GM19240 (cell line): ENCODE measurements around the gene PCDH18.
"Not testable (repeated sequence)": the region's sequence is repeated elsewhere in the genome, so short reads cannot be mapped to it uniquely, and the experiment has no call there.

Experiments used
- DNase-seq: peaks from one replicate; pipeline ENCODE4 v3.0.0; 2011; ENCODE audit warnings: low spot score; ENCODE audit not compliant: insufficient read length

PCDH18 gene, protein sequence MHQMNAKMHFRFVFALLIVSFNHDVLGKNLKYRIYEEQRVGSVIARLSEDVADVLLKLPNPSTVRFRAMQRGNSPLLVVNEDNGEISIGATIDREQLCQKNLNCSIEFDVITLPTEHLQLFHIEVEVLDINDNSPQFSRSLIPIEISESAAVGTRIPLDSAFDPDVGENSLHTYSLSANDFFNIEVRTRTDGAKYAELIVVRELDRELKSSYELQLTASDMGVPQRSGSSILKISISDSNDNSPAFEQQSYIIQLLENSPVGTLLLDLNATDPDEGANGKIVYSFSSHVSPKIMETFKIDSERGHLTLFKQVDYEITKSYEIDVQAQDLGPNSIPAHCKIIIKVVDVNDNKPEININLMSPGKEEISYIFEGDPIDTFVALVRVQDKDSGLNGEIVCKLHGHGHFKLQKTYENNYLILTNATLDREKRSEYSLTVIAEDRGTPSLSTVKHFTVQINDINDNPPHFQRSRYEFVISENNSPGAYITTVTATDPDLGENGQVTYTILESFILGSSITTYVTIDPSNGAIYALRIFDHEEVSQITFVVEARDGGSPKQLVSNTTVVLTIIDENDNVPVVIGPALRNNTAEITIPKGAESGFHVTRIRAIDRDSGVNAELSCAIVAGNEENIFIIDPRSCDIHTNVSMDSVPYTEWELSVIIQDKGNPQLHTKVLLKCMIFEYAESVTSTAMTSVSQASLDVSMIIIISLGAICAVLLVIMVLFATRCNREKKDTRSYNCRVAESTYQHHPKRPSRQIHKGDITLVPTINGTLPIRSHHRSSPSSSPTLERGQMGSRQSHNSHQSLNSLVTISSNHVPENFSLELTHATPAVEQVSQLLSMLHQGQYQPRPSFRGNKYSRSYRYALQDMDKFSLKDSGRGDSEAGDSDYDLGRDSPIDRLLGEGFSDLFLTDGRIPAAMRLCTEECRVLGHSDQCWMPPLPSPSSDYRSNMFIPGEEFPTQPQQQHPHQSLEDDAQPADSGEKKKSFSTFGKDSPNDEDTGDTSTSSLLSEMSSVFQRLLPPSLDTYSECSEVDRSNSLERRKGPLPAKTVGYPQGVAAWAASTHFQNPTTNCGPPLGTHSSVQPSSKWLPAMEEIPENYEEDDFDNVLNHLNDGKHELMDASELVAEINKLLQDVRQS

DNA sequence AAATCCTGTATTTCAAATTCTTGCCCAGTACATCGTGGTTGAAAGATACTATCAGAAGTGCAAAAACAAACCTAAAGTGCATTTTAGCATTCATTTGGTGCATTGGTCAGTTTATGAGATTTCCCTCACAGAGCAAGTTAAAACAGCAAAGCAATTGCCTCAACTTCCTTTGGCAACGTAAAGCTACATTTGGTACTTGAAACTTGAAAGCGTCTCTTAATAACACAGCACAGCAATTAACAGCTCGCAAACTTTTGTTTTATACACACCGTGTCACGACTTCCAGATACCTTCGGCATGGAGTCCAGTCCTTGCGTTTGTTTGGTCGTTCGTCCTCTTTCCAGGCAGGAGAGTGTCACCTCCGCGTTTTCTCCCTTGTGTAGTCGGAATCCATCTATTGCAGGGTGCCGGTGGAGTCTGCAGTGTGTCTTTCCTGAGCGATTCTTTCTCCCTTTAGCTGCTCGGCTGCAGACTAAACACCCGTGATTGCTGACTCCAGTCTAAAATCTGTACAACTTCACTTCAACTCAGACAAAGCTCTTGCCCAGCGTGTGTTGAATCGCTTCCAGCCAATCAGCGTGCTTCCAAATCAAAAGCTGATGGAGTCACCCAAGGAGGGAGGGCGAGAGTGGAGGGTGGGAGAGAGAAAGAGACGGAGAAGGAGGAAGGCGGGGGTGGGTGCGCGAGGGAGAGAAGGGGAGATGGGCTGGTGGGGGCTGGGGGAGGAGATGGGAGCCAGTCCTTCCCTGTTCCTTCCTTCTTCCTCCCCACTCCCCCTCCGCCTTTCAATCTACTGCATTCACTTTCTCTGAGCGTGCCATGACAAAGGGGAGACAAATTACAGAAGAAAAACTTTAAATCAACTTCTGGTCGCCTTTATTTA lies at the start of gene PCDH18:
Gene PCDH18 (minus strand): TSS at position 509 of the 883 bp plus-strand sequence. CDS start 406 bp downstream, at position 103.
- no peak for DNase-seq

DNA sequence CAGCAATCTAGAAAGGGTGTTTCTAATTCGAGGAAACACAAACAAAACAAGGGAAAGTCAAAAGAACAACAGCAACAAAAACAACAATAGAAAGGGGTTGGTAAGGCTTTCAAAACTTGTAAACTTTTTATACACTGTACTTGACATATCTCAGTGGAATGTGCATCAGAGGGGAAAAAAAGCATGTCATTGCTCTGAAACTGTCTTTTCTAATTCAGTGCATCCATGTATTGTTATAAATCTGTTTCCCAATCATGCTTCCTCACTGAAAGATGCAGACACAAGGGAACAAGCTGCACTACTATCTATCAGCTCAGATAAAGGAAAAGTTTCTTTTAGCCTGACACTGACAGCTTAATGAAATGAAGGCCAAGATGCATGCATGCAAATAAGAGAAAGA lies 44.2 kb upstream of the PCDH18 start:
- DNase-seq, result no peak

DNA sequence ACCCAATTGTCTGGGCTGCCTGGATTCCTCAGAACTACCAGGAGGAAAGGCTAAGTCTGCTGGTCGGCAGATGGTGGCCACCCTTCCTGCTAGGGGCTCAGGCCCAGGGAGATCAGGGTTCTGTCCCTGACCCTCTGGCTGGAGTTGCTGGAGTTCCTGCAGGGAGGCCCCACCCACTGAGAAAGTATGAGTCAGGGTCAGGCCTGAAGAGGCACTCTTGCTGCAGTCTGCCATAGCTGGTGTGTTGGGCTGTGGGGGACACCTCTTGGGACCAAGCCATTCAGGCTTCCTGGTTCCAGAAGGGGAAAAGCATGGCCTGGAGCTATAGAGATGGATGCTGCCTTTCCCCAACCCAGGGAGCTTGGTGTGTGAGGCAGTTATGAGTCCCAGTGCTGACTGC lies 40.4 kb upstream of the PCDH18 start:
- DNase-seq, result no peak

DNA sequence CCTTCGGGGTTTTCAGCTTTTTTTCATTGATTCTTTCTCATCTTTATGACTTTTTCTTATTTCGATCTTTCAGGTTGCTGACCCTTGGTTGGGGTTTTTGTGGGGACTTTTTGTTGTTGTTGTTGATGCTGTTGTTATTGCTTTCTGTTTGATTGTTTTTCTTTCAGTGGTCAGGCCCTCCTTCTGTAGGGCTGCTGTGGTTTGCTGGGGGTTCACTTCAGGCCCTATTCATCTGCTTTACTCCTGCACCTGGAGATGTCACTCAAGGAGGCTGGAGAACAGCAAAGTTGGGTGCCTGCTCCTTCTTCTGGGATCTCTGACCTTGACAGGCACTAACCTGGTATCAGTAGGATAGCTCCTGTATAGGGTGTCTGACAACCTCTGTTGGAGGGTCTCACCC lies 39.9 kb upstream of the PCDH18 start:
- no peak for DNase-seq

DNA sequence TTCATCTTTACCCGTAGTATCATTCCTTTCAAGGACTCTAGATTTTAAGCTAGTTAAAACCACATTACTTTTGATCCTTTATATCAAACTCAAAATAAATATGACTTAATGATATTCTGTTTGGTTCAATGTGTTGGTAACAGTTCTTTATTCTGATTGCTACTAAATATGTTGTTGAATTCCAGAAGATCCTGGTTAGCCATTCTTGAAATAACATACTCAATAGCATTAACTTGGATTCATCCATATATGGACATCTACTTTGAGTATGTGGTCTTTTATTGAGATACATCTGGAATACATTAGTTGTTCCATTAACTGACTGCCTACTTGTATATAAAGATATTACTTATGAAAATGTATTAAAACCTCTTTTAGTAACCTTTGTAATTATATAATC lies 27.5 kb upstream of the PCDH18 start:
- DNase-seq, result no peak

DNA sequence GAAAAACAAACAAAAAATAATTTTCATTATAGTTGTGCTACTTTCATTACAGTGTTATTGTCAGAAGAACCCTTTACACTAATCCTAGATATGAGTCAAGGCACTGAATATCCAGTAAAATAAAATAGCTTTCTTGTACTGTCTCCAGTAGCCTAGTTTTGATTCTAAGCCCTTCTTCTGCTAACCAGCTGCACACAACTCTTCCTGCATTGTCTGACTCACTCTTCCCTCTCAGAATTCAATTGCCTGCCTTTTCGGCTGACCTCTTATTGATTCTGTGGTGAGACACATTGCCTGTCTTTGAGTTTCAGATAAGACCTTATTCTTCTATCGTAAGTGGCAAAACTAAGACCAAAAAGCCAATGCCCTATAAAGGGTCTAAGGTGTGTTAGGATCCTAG lies 26.7 kb upstream of the PCDH18 start:
- DNase-seq, result no peak

DNA sequence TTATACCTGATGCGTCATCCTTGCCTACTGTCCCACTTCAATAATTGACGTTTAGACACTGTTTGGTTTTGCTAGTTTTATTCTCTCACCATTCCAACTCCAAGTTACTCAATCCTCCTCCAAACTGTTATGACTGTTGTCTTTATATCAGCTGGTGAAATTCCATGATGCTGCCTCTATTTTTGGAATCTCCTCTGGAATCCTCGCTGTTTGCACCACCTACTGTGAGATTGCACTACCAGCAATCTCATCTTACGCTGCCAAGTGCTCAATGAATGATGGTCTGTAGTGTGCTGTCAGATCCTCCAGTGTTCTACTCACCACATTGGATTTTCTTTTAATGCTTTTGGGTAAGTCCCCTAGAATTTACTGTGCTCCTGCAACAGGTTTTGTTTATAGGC lies 13.2 kb upstream of the PCDH18 start:
- no peak for DNase-seq

DNA sequence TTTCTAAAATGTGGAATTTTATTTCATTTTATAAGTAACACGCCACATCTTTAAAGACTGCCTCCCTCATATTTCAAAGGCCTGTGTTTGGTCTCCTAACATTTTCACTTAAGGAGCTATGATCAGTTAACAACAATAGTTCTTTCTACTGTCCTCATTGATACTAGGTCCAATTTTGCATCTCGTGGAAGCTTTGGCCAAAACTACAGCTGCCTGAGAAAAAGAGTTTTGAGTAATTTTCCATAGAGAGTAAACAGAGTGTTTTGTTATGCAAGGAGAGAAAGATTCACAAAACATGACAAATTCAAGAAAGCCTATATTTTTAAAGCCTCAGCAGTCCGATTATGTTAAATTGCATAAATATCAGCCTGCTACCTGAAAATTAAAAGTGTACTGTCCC lies 11.4 kb upstream of the PCDH18 start:
- DNase-seq, result no peak

DNA sequence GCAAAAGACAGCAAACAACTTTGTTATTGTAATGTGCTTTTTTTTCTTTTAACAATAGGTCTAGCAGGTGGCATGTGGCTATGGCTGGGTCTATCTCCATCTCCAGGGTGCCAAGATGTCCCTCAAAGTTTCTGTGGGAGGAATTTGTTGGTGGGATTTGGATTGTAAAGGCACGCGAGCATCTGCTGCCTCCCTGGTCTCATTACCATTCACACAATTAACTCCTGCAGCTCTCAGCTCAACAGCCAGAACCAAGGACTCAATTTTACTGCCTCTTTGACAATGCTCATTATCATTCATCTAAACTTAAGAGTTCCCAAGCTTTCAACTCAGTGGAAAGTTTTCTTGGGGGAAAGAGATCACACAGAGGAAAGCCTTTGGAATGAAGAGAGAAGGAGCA lies 10.9 kb upstream of the PCDH18 start:
- no peak for DNase-seq

DNA sequence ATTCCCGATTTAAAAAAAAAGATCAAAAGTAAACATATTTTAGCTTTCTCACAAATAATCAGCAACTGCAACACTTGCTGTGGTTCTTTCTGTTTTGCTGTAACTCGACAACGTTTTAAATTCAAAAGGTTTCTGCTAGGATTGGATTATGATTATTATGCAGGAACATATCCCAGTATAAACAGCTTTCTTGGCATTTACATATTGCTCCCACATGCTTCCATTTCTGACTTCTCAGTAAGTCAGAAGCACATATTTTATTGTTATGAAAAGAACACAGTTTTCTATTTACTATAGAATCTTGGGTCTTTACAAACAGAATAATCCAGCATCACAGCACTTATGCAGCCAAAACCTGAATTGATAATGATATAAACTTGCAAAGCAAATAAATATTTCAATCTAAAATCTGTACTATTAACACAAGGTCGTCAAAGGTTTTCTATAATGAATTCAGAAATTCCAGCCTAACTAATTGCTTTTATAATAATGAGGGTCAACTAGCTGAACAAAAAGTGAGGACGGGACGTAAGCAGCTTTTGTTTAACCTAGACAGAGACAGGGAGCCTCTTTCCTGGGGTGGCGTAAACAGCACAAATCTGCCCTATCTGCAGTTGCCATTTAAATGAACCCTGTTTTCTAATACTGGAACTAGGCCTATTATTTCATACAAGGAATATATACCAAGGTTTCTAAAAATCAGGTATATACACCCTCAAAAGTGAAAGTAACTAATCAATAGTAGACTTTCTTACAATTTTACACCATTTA lies 9.8 kb upstream of the PCDH18 start:
- DNase-seq, result no peak

DNA sequence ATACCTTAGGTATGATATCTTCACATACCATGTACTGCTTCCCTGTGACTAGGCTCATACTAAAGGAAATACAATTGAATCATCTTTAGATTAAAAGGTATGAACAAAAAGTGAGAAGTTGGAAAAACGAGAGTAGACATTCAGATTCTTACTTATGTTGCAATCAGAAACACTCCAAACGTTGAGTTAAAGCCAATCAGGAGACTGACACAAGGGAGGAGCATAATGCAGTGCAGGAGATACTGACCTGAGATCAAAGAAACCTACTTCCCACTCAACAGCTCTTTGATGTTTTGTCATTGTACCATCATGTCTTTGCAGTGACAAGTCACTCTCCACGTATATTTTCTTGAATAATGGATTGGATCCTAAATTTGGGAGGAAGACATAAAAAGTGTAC lies 8.9 kb upstream of the PCDH18 start:
- DNase-seq, result no peak

DNA sequence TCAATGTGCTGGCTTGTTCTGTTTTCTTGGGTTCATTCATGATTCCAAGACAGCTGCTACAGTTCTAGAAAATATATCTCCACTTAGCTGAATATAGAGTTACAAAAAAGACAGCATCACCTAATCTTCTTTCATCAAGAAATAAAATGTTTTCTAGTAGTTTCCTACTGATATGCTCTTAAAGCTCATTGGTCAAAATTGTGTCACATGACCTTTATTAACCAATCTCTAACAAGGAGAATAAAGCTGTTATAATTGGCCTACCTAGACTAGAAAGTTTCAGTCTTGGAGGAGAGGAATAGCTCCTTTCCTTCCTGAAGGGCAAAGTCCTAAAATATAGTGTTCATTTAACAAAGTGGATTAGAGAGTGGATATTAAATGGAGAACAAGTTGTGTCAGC lies 8.1 kb upstream of the PCDH18 start:
- DNase-seq, result no peak

DNA sequence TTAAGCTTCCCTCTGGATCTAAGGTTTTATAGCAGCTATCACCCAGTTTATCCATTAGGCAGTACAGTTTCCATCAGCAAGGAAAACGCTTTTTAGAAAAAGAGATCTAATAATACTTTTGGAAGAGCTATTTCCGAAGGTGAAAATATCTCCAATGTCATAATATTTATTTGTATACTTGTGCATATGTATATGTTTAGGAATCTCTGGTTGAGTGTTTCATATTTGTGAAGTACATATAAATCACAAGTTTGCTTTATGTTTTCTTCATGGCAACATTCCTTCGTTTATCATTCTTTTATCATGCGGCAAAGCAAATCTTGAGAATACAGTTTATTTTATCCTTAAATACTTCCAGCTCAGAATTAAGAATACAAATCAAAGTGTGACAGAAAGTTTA lies 6.2 kb upstream of the PCDH18 start:
- no peak for DNase-seq

DNA sequence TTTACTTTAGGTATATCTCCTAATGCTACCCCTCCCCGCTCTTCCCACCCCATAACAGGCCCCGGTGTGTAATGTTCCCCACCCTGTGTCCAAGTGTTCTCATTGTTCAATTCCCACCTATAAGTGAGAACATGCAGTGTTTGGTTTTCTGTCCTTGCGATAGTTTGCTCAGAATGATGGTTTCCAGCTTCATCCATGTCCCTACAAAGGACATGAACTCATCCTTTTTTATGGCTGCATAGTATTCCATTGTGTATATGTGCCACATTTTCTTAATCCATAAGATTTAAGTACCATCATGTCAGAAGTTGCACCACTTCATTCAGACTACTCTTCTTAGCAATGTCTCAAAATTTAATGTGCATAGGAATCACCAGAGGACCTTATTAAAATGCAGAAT lies 5.5 kb upstream of the PCDH18 start:
- DNase-seq, result not testable (repeated sequence)

DNA sequence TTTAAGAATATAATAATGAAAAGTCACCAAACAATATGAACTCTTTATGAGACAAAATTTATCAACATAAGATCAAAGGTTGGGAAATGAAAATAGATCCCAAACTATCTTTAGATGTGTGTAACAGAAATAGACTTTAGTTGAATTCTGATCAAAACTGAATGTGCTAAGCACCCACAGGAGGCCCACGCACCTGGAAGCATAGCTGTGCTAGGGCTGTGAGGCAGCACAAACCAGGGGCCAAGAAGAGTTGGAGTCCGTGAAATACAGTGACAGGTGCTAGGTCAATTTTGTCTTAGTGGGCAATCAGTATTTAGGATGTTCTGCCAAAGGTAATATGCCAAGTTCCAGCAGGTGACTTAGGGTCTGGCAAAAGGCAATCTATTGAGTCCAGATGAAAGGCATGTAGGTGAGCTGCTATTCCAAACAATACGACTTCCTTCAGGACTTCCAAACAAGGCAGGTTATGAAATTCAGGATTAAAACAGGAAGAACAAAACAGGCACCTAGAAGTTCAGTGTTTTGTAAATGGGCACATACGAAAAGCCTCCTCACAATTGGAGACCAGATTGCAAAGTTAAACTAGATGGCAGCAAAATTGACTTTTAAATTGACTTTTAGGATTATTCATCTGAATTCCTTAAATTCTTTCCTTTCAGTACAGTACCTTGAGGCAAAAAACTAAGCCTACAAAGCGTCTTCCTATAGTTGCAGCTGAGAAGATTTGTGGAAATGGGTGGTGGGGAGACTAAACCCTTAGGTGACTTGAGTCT lies 4.7 kb upstream of the PCDH18 start:
- DNase-seq, result no peak

DNA sequence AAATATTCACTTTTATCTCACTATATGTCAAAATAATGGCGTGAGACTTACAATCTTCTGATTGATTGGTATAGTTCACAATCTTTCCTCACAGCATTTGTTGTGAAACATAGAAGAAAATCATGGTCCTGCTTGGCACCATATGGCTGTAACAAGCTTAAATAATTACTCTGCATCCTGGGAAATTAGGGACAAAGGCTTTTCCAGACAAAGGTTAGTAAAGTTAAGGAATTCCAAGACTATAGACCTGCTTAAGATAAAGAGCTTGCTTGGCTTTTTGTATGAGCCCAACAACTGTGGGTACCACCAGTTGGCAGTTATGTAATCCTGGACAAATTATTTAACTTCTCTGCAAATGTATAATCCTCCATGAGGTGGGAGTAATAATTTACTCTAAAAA lies 3.4 kb upstream of the PCDH18 start:
- no peak for DNase-seq

DNA sequence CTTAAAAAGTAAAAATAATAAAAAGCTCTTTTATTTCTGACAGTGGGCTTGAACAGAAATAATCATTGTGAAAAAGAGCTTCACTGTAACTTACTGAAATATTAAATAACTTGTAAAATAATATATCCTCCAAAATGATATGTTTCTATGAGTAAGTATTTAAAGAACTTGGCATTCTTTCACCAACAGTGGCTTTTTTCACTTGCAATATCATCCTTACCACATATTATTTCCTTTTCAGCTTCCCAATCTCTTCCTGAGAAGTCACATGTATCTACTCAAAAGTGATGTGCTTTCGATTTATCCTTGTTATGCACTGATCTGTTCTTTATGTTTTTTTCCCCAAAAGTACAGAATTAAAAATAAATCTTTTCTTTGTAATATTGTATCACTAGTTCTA lies 2.2 kb upstream of the PCDH18 start:
- DNase-seq, result no peak

DNA sequence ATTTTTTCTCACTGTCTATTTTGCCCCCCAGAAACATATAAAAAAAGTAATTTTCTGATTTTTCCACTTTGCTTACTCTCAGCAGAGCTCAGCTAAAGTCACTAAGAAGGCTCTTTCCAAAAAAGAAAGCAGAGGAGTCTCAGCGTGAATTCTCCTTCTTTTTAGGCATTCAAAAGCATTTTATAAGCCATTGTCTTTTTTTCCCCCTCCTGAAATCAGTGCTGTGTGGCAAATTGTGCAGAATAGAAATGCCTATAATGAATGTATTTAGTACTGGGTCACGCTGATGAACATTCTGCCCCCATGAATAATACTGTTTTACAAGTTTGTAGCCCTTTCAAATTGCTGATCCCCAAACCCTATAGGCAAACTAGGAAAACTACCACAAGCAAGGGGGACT lies 1.6 kb upstream of the PCDH18 start:
- no peak for DNase-seq

DNA sequence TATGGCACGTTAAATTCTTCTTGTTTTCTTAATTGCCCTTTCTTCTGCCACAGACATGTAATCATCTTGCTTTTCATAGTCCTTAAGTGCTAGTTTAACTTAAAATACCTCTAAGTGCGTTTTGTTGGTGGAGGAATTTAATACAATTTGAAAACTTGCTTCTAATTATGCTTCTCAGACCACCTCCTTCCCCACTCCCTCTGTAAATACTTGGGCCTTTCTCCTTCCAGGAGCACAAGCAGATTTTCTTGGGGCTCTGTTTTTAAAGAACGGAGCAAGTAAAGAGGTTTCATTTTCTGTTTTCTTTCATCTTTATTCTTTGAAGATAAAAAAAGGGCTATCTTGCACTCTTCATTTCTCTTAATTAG lies 559 bp upstream of the PCDH18 start:
- DNase-seq, result no peak
